HCT116 (cell line): Measurements from ENCODE around the gene CBX5. TPM values are rescaled to one million over a fixed set of nuclear protein-coding genes. Genes with fewer than 3 reads are reported as not detected.

ENCODE experiments used
- ATAC-seq: fragments of 200-7000 bp; cut with Tn5 transposase; 2 replicates; pipeline ENCODE4 v1.9.1; 2020; ENCODE audit warnings: mild to moderate bottlenecking, moderate library complexity
- BruUV-seq: library from RNA; stranded (reverse); fragments of 400-500 nt; replicated peaks from 2 replicates; lab custom pipeline; 2021; lab: Mats Ljungman, UMichigan
- CTCF ChIA-PET: fragments of 300-600 bp; sonication (Branson Sonifier 250); formaldehyde crosslinking; loops from one replicate; lab custom pipeline; 2021; ENCODE audit warnings: antibody characterized with exemption; lab: Charles Lee
- POLR2A ChIA-PET: fragments of 300-600, 350-600 bp; sonication (Branson Sonifier 250); formaldehyde crosslinking; loops from one replicate; lab custom pipeline; 2021; ENCODE audit warnings: antibody characterized with exemption; lab: Charles Lee
- RAD21 ChIA-PET, 2 experiments: fragments of 300-600 bp; sonication (Branson Sonifier 250); formaldehyde crosslinking; loops; one replicate each; lab custom pipeline; 2023; ENCODE audit warnings: low total read pairs in 2 of 2; ENCODE audit not compliant: uncharacterized antibody in 2 of 2, unreplicated experiment in 2 of 2, low non-redundant PET in 1 of 2; lab: Charles Lee
- DNase-seq: peaks from one replicate; pipeline ENCODE4 v3.0.0-alpha.2; 2010; ENCODE audit warnings: low read depth, low spot score
- H2AFZ ChIP-seq: fragments of 200-600 bp; shearing (Covaris generic), sonication (generic); 2 replicates; pipeline ENCODE4 v1.6.1; 2017; ENCODE audit warnings: low read depth, mixed run types, mixed read lengths, antibody characterized with exemption, low read length; ENCODE audit not compliant: poor library complexity, severe bottlenecking
- H3K27ac ChIP-seq: 2 replicates; pipeline ENCODE4 v1.5.1; 2012; ENCODE audit warnings: low read depth, low read length
- H3K27me3 ChIP-seq: fragments of 200-600 bp; sonication (generic); 2 replicates; pipeline ENCODE4 v1.6.1; 2016; ENCODE audit warnings: mixed run types, low read length, mixed read lengths; ENCODE audit not compliant: insufficient read depth
- H3K36me3 ChIP-seq, 2 experiments: fragments of 200-500 bp in 1 of 2; fragments of 200-600 bp in 1 of 2; sonication (Bioruptor generic) in 1 of 2; sonication (generic) in 1 of 2; 2 replicates each; pipeline versions ENCODE4 v1.5.1 to v1.6.1; 2014 to 2016; ENCODE audit warnings: low read length in 2 of 2, inconsistent platforms in 1 of 2, mixed read lengths in 1 of 2, mixed run types in 1 of 2; ENCODE audit not compliant: insufficient read depth in 2 of 2, control insufficient read depth in 1 of 2
- H3K4me1 ChIP-seq, 2 experiments: fragments of 200-600 bp in 1 of 2; sonication (generic) in 1 of 2; 2 replicates each; pipeline versions ENCODE4 v1.5.1 to v1.6.1; 2012 to 2017; ENCODE audit warnings: low read length in 2 of 2, inconsistent platforms in 1 of 2, mild to moderate bottlenecking in 1 of 2, mixed read lengths in 1 of 2, mixed run types in 1 of 2, moderate library complexity in 1 of 2; ENCODE audit not compliant: insufficient read depth in 2 of 2, control insufficient read depth in 1 of 2
- H3K4me2 ChIP-seq: fragments of 200-600 bp; sonication (generic); 2 replicates; pipeline ENCODE4 v1.6.1; 2017; ENCODE audit warnings: mixed run types, low read length, mixed read lengths
- H3K4me3 ChIP-seq, 2 experiments: fragments of 200-600 bp in 1 of 2; sonication (generic) in 1 of 2; replicated peaks in 1 of 2; 2 replicates each; pipeline ENCODE4 v1.5.1; 2011 to 2016; ENCODE audit warnings: low read length in 2 of 2, control low read depth in 1 of 2, low read depth in 1 of 2, mild to moderate bottlenecking in 1 of 2, mixed read lengths in 1 of 2, mixed run types in 1 of 2
- H3K79me2 ChIP-seq: fragments of 200-600 bp; sonication (generic); 2 replicates; pipeline ENCODE4 v1.6.1; 2017; ENCODE audit warnings: mild to moderate bottlenecking, mixed run types, low read length, moderate library complexity, mixed read lengths; ENCODE audit not compliant: insufficient read depth
- H3K9ac ChIP-seq: fragments of 200-600 bp; sonication (generic); 2 replicates; pipeline ENCODE4 v1.6.1; 2016; ENCODE audit warnings: low read length, mixed read lengths
- H3K9me2 ChIP-seq: fragments of 200-600 bp; sonication (generic), shearing (Covaris generic); 2 replicates; pipeline ENCODE4 v1.6.1; 2017; ENCODE audit warnings: mixed run types, mild to moderate bottlenecking, moderate library complexity; ENCODE audit not compliant: insufficient read depth
- H3K9me3 ChIP-seq, 2 experiments: fragments of 200-500 bp in 1 of 2; fragments of 200-600 bp in 1 of 2; sonication (Bioruptor generic) in 1 of 2; sonication (generic) in 1 of 2; 2 replicates each; pipeline ENCODE4 v1.6.1; 2014 to 2017; ENCODE audit warnings: low read length in 2 of 2, mixed read lengths in 2 of 2, inconsistent platforms in 1 of 2, low read depth in 1 of 2, mild to moderate bottlenecking in 1 of 2, mixed run types in 1 of 2, moderate library complexity in 1 of 2; ENCODE audit not compliant: control insufficient read depth in 1 of 2, insufficient read depth in 1 of 2
- H4K20me1 ChIP-seq: fragments of 200-600 bp; sonication (generic), shearing (Covaris generic); 2 replicates; pipeline ENCODE4 v1.6.1; 2017; ENCODE audit warnings: mixed run types, mild to moderate bottlenecking, moderate library complexity; ENCODE audit not compliant: insufficient read depth
- ELF1 ChIP-seq: IDR thresholded peaks from 2 replicates; pipeline ENCODE4 v1.6.1; 2012; ENCODE audit warnings: low read depth, borderline replicate concordance
- POLR2A ChIP-seq: IDR thresholded peaks from 2 replicates; pipeline ENCODE4 v1.7.0; 2011; ENCODE audit warnings: borderline replicate concordance; ENCODE audit not compliant: insufficient read depth, insufficient read length; ENCODE audit errors: extremely low read depth
- RAD21 ChIP-seq: IDR thresholded peaks from 2 replicates; pipeline ENCODE4 v1.6.1; 2012; ENCODE audit warnings: low read depth, mild to moderate bottlenecking
- SIN3A ChIP-seq: IDR thresholded peaks from 2 replicates; pipeline ENCODE4 v1.6.1; 2012; ENCODE audit warnings: low read depth
- SRF ChIP-seq: IDR thresholded peaks from 2 replicates; pipeline ENCODE4 v1.6.1; 2012; ENCODE audit warnings: low read depth
- YY1 ChIP-seq: IDR thresholded peaks from 2 replicates; pipeline ENCODE4 v1.6.1; 2011; ENCODE audit warnings: low read length, low read depth, moderate library complexity, mild to moderate bottlenecking; ENCODE audit not compliant: insufficient replicate concordance; ENCODE audit errors: extremely low read depth
- ZBTB33 ChIP-seq: IDR thresholded peaks from 2 replicates; pipeline ENCODE4 v1.6.1; 2011; ENCODE audit warnings: mild to moderate bottlenecking, low read length, moderate library complexity; ENCODE audit not compliant: insufficient replicate concordance; ENCODE audit errors: extremely low read depth
- ZFX ChIP-seq: fragments of 450-650 bp; IDR thresholded peaks from 2 replicates; pipeline ENCODE4 v1.6.1; 2017
- ZNF274 ChIP-seq: fragments of 200-500 bp; sonication (Bioruptor generic); IDR thresholded peaks from 2 replicates; pipeline ENCODE4 v1.6.1; 2014; ENCODE audit warnings: mild to moderate bottlenecking, low read depth, low read length, inconsistent platforms
- intact Hi-C: fragments of 100-400 bp; cut with micrococcal nuclease; formaldehyde crosslinking; loops from 2 replicates; pipeline ENCODE4 v1.10.0; 2022
- total RNA-seq: library from RNA; stranded (reverse); gene quantifications from one replicate; pipeline ENCODE4 v1.2.1, GENCODE V29; 2021; ENCODE audit not compliant: unreplicated experiment

Gene CBX5
- total RNA-seq, 1 experiment from 2014 or later: 72.3 TPM

- Histone ChIP-seq H3K9ac (no peak overlapping the region), H3K79me2 (no peaks in the 10 kb centered on the region), H4K20me1 (no peaks in the 10 kb centered on the region), H3K36me3 (no peaks in the 10 kb centered on the region), H3K27me3 (no peaks in the 10 kb centered on the region), H3K4me1 (peaks cover 3 to 30% of the 10 kb centered on the region in 2 experiments), H3K9me3 (no peaks in the 10 kb centered on the region), H3K9me2 (no peaks in the 10 kb centered on the region), H3K27ac (no peak overlapping the region), H3K4me2 (peak overlapping the region; percentile 31), H3K4me3 (no peak overlapping the region; a peak in 1 of 4 replicates), H2AFZ (no peak overlapping the region)
- CTCF ChIA-PET: interaction anchor here (1.0 to 1.5 kb wide), 2 partner anchors 29 to 146 kb away, joined by 3 read pairs; no protein-coding TSS in a partner anchor
- DNase-seq: no peak
- intact Hi-C loops: no loop called here
- ATAC-seq: peak; percentile 37; the same call in 1 of the 2 replicates
- TF ChIP-seq ZFX: no peak
- TF ChIP-seq YY1: no peak
- no peak for TF ChIP-seq ZNF274
- no peak for TF ChIP-seq ZBTB33
- TF ChIP-seq RAD21: no peak
- no peak for TF ChIP-seq POLR2A
- TF ChIP-seq SIN3A: no peak
- no peak for TF ChIP-seq SRF
- no peak for TF ChIP-seq ELF1
- POLR2A ChIA-PET: no interaction called here
- RAD21 ChIA-PET: no interaction called here
- BruUV-seq: no TSS peak
Measured at GRCh38 chr12:54222609-54223008, 57.3 kb downstream of the CBX5 start.
